Stomach (tissue), 4 donors: Measurements from ENCODE around the gene GSTO2.

ENCODE experiments used
- CTCF ChIP-seq, 7 experiments: fragments of 450-650 bp in 4 of 7; fragments of 200-600 bp in 3 of 7; sonication (generic) in 3 of 7; IDR thresholded peaks; one replicate each; pipeline ENCODE4 v1.5.1; 2016 to 2019; ENCODE audit warnings: antibody characterized with exemption in 7 of 7, control low read depth in 2 of 7, mild to moderate bottlenecking in 1 of 7
- POLR2A ChIP-seq, 4 donors: fragments of 450-650 bp; IDR thresholded peaks; one replicate each; pipeline ENCODE4 v1.6.1; 2016; ENCODE audit warnings: antibody characterized with exemption in 4 of 4, control low read depth in 2 of 4, mild to moderate bottlenecking in 1 of 4, moderate library complexity in 1 of 4

- TF ChIP-seq POLR2A (IDR thresholded peaks at IDR 0.05) (no peak), CTCF (IDR thresholded peaks at IDR 0.05) (no peak)
These were observed 12.5 kb upstream of the GSTO2 start for GRCh38 chr10:104256335-104256961.
